Spleen (tissue), 7 donors: ENCODE data around the gene HUS1B.

Experiments used
- CTCF ChIP-seq, 11 experiments: fragments of 200-600 bp in 7 of 11; fragments of 450-650 bp in 4 of 11; sonication (generic) in 4 of 11; IDR thresholded peaks in 8 of 11; conservative IDR thresholded peaks in 3 of 11; 1 replicate in 7 of 11; 2 replicates in 4 of 11; pipeline versions ENCODE4 v1.4.0 to v1.8.0; 2016 to 2021; ENCODE audit warnings: antibody characterized with exemption in 11 of 11, inconsistent platforms in 4 of 11, mild to moderate bottlenecking in 1 of 11
- POLR2A ChIP-seq, 3 donors: fragments of 450-650 bp; IDR thresholded peaks; one replicate each; pipeline ENCODE4 v1.5.1; 2017; ENCODE audit warnings: antibody characterized with exemption in 3 of 3, mild to moderate bottlenecking in 1 of 3
- POLR2AphosphoS5 ChIP-seq, 3 donors: sonication (generic); formaldehyde crosslinking; IDR thresholded peaks; one replicate each; pipeline ENCODE4 v1.5.1; 2017; ENCODE audit warnings: antibody characterized with exemption in 3 of 3
- donor health status: DM: no; HTN: no; CAD: no; lungs with moderate emphysema.
- donor health status: DM: no; HTN: no; CAD: no.
- donor health status: DM: no; HTN: no; CAD: no.

- TF ChIP-seq CTCF (IDR thresholded peaks at IDR 0.05 in 8 of 11, conservative IDR thresholded peaks at IDR 0.05 in 3 of 11) (no peak), POLR2A (IDR thresholded peaks at IDR 0.05) (no peak), POLR2AphosphoS5 (IDR thresholded peaks at IDR 0.05) (no peak)
Observed at GRCh38 chr6:706146-706545, 49.2 kb upstream of the HUS1B start.
